ENCODE results near the gene RABEP2.

Gene RABEP2

DNA sequence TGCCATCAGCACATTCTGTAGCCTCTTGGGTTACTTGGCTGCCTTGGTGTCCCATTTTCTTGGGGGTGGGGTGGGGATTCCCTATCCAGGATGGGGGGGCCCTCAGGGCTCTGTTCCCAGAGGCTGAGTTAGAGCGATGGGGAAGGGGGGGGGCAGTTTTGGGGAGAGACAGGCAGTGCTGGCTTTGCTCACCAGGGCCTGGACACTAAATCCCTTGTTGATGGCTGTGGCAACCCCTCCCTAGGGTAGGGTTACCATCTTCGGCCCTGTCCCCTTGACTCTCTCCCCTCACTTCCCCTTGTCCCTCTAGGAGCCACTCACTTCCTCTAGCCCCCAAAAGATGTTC lies 47.4 kb downstream of the RABEP2 start:
- no peak for TF ChIP-seq EZH2phosphoT487 (IDR thresholded peaks at IDR 0.05; ENCODE audit: low read depth)
- TF ChIP-seq, protein P1, sequence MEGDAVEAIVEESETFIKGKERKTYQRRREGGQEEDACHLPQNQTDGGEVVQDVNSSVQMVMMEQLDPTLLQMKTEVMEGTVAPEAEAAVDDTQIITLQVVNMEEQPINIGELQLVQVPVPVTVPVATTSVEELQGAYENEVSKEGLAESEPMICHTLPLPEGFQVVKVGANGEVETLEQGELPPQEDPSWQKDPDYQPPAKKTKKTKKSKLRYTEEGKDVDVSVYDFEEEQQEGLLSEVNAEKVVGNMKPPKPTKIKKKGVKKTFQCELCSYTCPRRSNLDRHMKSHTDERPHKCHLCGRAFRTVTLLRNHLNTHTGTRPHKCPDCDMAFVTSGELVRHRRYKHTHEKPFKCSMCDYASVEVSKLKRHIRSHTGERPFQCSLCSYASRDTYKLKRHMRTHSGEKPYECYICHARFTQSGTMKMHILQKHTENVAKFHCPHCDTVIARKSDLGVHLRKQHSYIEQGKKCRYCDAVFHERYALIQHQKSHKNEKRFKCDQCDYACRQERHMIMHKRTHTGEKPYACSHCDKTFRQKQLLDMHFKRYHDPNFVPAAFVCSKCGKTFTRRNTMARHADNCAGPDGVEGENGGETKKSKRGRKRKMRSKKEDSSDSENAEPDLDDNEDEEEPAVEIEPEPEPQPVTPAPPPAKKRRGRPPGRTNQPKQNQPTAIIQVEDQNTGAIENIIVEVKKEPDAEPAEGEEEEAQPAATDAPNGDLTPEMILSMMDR (IDR thresholded peaks at IDR 0.05; ENCODE audit: low read depth, low read length), result no peak
- H3K9ac ChIP-seq (ENCODE audit: low read length), result no peak overlapping the region

DNA sequence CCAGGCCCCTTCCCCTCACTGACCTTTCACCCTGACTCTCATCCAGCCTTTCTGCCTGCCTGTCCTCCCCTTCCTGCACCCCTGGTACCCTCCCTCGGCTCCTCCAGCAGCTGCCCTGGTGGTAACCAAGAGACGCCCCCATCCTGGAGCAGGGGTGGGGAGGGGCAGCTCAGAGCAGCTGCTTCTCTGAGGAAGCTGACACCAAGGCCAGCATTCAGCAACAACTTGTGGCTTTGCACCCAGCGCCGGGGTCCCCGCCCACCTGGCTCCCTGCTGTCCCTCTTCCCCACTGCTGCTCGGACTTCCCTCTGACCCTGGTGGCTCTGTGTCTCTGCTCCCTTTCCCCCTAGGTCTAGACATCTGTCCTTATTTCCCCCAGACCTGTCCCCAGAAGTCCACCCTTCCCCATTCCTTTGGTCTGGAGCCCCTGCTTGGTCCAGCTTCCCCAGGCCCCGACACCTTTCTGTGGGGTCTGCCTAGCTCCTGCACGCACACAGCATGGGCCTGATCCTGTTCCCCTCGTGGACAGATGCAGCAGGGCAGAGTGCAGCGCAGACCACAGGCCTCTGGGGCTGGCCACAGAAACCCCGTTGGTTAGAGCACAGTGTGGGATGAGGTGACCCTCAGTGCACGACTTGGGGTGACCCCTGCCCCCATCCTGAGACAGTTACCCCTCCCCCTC lies 47.9 kb downstream of the RABEP2 start:
- Histone ChIP-seq H4K20me1 (ENCODE audit: insufficient read depth, low read length) (no peaks in the 10 kb centered on the region), H3K79me2 (ENCODE audit: low read length) (no peaks in the 10 kb centered on the region), H3K4me3 (ENCODE audit: low read length) (no peak overlapping the region), H3K27ac (ENCODE audit: low read length) (no peak overlapping the region), H3K9me3 (ENCODE audit: insufficient read depth, low read length) (no peaks in the 10 kb centered on the region), H3K27me3 (ENCODE audit: low read depth, low read length) (no peaks in the 10 kb centered on the region), H3K36me3 (replicated peaks; ENCODE audit: low read depth, low read length) (peaks cover 6% of the 10 kb centered on the region), H3K4me2 (ENCODE audit: low read length) (no peak overlapping the region), H3K9ac (ENCODE audit: low read length) (no peak overlapping the region), H3K4me1 (ENCODE audit: low read length) (peaks cover 12% of the 10 kb centered on the region), H2AFZ (ENCODE audit: low read depth, low read length) (no peak overlapping the region)
- TF ChIP-seq, protein P1 (IDR thresholded peaks at IDR 0.05; ENCODE audit: low read depth, low read length), result no peak
- no peak for TF ChIP-seq EZH2phosphoT487 (IDR thresholded peaks at IDR 0.05; ENCODE audit: low read depth)

More for the DNA sequence above, 47.4 kb downstream of the RABEP2 start:
- Histone ChIP-seq H3K4me1 (ENCODE audit: low read length) (peaks cover 12% of the 10 kb centered on the region), H4K20me1 (ENCODE audit: insufficient read depth, low read length) (no peaks in the 10 kb centered on the region), H3K27ac (ENCODE audit: low read length) (no peak overlapping the region), H3K36me3 (replicated peaks; ENCODE audit: low read depth, low read length) (peaks cover 6% of the 10 kb centered on the region), H3K9me3 (ENCODE audit: insufficient read depth, low read length) (no peaks in the 10 kb centered on the region), H3K79me2 (ENCODE audit: low read length) (no peaks in the 10 kb centered on the region), H3K27me3 (ENCODE audit: low read depth, low read length) (no peaks in the 10 kb centered on the region), H3K4me3 (ENCODE audit: low read length) (no peak overlapping the region), H3K4me2 (ENCODE audit: low read length) (no peak overlapping the region), H2AFZ (ENCODE audit: low read depth, low read length) (no peak overlapping the region)

DNA sequence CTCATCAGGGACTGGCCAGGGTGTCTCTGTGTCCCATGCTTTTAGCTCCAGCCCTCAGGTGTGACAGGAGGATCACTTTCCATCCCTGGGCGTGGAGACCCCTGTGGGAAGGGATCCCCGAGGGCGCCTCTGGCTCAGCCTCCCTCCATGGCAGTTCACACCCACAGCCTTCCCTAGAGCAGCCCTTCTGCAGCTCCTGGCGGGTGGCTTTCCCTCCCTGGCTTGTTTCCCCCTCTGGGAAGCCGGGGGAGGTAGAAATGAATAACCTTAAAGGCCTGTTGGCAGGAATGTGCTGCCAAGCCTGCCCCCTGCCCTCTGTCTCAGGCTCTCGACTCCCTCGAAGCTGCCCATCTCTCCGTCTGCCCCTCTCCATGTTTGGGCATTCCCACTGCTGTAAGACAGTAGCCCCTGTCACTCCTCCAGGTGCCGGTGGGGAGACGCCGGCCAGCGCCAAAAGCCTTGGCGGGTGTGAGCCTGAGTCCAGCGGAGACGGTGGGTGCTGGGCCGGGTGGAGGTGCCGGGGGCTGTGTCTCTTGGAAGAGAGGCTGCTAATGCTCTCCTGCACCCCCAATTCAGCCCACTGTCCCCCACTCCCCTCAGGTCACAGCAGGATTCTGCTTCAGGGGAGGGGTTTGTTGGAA lies 48.9 kb downstream of the RABEP2 start:
- H3K27ac ChIP-seq (ENCODE audit: low read length), result no peak overlapping the region
- peaks cover 12% of the 10 kb centered on the region for H3K4me1 ChIP-seq (ENCODE audit: low read length)
- no peak overlapping the region for H3K9ac ChIP-seq (ENCODE audit: low read length)

More for the DNA sequence above, 48.9 kb downstream of the RABEP2 start:
- Histone ChIP-seq H3K27me3 (ENCODE audit: low read depth, low read length) (no peaks in the 10 kb centered on the region), H3K4me2 (ENCODE audit: low read length) (no peak overlapping the region), H2AFZ (ENCODE audit: low read depth, low read length) (no peak overlapping the region), H3K9me3 (ENCODE audit: insufficient read depth, low read length) (no peaks in the 10 kb centered on the region), H3K4me3 (ENCODE audit: low read length) (no peak overlapping the region), H3K79me2 (ENCODE audit: low read length) (no peaks in the 10 kb centered on the region), H4K20me1 (ENCODE audit: insufficient read depth, low read length) (no peaks in the 10 kb centered on the region), H3K36me3 (replicated peaks; ENCODE audit: low read depth, low read length) (peaks cover 6% of the 10 kb centered on the region)
- TF ChIP-seq, protein P1 (IDR thresholded peaks at IDR 0.05; ENCODE audit: low read depth, low read length), result no peak
- TF ChIP-seq EZH2phosphoT487 (IDR thresholded peaks at IDR 0.05; ENCODE audit: low read depth), result no peak

All from OCI-LY3 (cell line).